NT2/D1 (cell line): ENCODE data around the gene FBXW7.

Source experiments
- SUZ12 ChIP-seq: IDR thresholded peaks from 2 replicates; pipeline ENCODE4 v1.6.1; 2011; ENCODE audit not compliant: insufficient read length, insufficient read depth; ENCODE audit errors: extremely low read depth
- YY1 ChIP-seq: IDR thresholded peaks from 2 replicates; pipeline ENCODE4 v1.6.1; 2011; ENCODE audit not compliant: insufficient read length, insufficient read depth
- ZNF274 ChIP-seq: IDR thresholded peaks from 2 replicates; pipeline ENCODE4 v1.6.1; 2011; ENCODE audit warnings: mild to moderate bottlenecking, low read depth, low read length

DNA sequence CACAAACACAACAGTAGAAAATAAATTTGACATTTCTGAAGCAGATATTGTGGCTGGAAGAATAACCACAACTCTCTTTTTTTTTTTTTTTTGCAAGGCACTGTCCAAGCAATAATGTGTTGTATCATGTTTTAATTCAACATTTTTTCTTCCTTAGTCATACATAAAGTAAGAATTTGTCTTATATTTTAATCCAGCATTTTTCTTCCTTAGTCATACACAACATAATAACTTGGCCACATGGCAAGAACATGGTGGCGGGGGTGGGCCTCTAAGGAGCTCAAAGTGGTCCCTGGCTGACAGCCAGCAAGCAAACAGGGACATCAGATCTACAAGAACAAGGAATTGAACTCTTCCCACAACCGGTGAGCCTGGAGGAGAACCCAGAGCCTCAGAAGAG is 20.2 kb downstream of the FBXW7 start:
- TF ChIP-seq YY1 (no peak), ZNF274 (no peak), SUZ12 (no peak)
